NT2/D1 (cell line): ENCODE measurements around the gene SLC22A2.

Source experiments
- DNase-seq: peaks from one replicate; pipeline ENCODE4 v3.0.0-alpha.2; 2011; ENCODE audit warnings: low read depth, low spot score
- H3K27me3 ChIP-seq: 2 replicates; pipeline ENCODE4 v1.6.0; 2011; ENCODE audit warnings: mild to moderate bottlenecking; ENCODE audit not compliant: insufficient read length, insufficient read depth
- H3K36me3 ChIP-seq: 2 replicates; pipeline ENCODE4 v1.6.1; 2011; ENCODE audit warnings: mild to moderate bottlenecking, low read length, mixed read lengths; ENCODE audit not compliant: insufficient read depth, insufficient read length
- H3K4me1 ChIP-seq: 2 replicates; pipeline ENCODE4 v1.5.1; 2011; ENCODE audit not compliant: insufficient read depth, insufficient read length
- H3K4me3 ChIP-seq: 2 replicates; pipeline ENCODE4 v1.5.1; 2011; ENCODE audit warnings: low read depth; ENCODE audit not compliant: insufficient read length
- H3K9ac ChIP-seq: 2 replicates; pipeline ENCODE4 v1.6.0; 2011; ENCODE audit warnings: low read depth; ENCODE audit not compliant: insufficient read length
- H3K9me3 ChIP-seq: 2 replicates; pipeline ENCODE4 v1.5.1; 2011; ENCODE audit warnings: mild to moderate bottlenecking, low read length; ENCODE audit not compliant: insufficient read depth
- SUZ12 ChIP-seq: IDR thresholded peaks from 2 replicates; pipeline ENCODE4 v1.6.1; 2011; ENCODE audit not compliant: insufficient read length, insufficient read depth; ENCODE audit errors: extremely low read depth
- YY1 ChIP-seq: IDR thresholded peaks from 2 replicates; pipeline ENCODE4 v1.6.1; 2011; ENCODE audit not compliant: insufficient read length, insufficient read depth
- ZNF274 ChIP-seq: IDR thresholded peaks from 2 replicates; pipeline ENCODE4 v1.6.1; 2011; ENCODE audit warnings: mild to moderate bottlenecking, low read depth, low read length

Gene SLC22A2

GRCh38 chr6:160272707-160273106 is 14.1 kb upstream of the SLC22A2 start:
- H3K4me3 ChIP-seq: no peak overlapping the region
- H3K27me3 ChIP-seq: no peaks in the 10 kb centered on the region
- DNase-seq: no peak
- TF ChIP-seq YY1: no peak
- TF ChIP-seq SUZ12: no peak
- TF ChIP-seq ZNF274: no peak
- H3K9me3 ChIP-seq: no peaks in the 10 kb centered on the region
- no peaks in the 10 kb centered on the region for H3K36me3 ChIP-seq
- no peak overlapping the region for H3K9ac ChIP-seq
- H3K4me1 ChIP-seq: no peaks in the 10 kb centered on the region

GRCh38 chr6:160270347-160270746 is 11.7 kb upstream of the SLC22A2 start:
- Histone ChIP-seq H3K9me3 (no peaks in the 10 kb centered on the region), H3K4me3 (no peak overlapping the region), H3K9ac (no peak overlapping the region), H3K27me3 (no peaks in the 10 kb centered on the region), H3K4me1 (no peaks in the 10 kb centered on the region), H3K36me3 (no peaks in the 10 kb centered on the region)
- TF ChIP-seq YY1: no peak
- no peak for TF ChIP-seq ZNF274
- DNase-seq: no peak

GRCh38 chr6:160269771-160270170 is 11.2 kb upstream of the SLC22A2 start:
- no peaks in the 10 kb centered on the region for H3K36me3 ChIP-seq
- no peaks in the 10 kb centered on the region for H3K9me3 ChIP-seq
- H3K4me3 ChIP-seq: no peak overlapping the region
- no peak for DNase-seq
- TF ChIP-seq YY1: no peak
- TF ChIP-seq SUZ12: no peak
- no peak for TF ChIP-seq ZNF274
- H3K27me3 ChIP-seq: no peaks in the 10 kb centered on the region
- H3K4me1 ChIP-seq: no peaks in the 10 kb centered on the region
- H3K9ac ChIP-seq: no peak overlapping the region

- Histone ChIP-seq H3K27me3 (no peaks in the 10 kb centered on the region), H3K9ac (no peak overlapping the region), H3K9me3 (no peaks in the 10 kb centered on the region), H3K36me3 (no peaks in the 10 kb centered on the region), H3K4me3 (no peak overlapping the region), H3K4me1 (no peaks in the 10 kb centered on the region)
- DNase-seq: no peak
- TF ChIP-seq YY1 (no peak), ZNF274 (no peak), SUZ12 (no peak)
Measured at GRCh38 chr6:160269023-160269521, 10.5 kb upstream of the SLC22A2 start.

- Histone ChIP-seq H3K4me1 (no peaks in the 10 kb centered on the region), H3K4me3 (no peak overlapping the region), H3K9ac (no peak overlapping the region), H3K36me3 (no peaks in the 10 kb centered on the region), H3K27me3 (no peaks in the 10 kb centered on the region), H3K9me3 (no peaks in the 10 kb centered on the region)
- DNase-seq: no peak
- TF ChIP-seq YY1 (no peak), SUZ12 (no peak), ZNF274 (no peak)
Measured at GRCh38 chr6:160267102-160267501, 8.5 kb upstream of the SLC22A2 start.

GRCh38 chr6:160265869-160266476 is 7.4 kb upstream of the SLC22A2 start:
- TF ChIP-seq SUZ12: no peak
- no peak for TF ChIP-seq YY1
- no peak for TF ChIP-seq ZNF274
- Histone ChIP-seq H3K4me3 (no peak overlapping the region), H3K9me3 (no peaks in the 10 kb centered on the region), H3K36me3 (no peaks in the 10 kb centered on the region), H3K9ac (no peak overlapping the region), H3K27me3 (no peaks in the 10 kb centered on the region), H3K4me1 (no peaks in the 10 kb centered on the region)
- DNase-seq: no peak

GRCh38 chr6:160264061-160264612 is 5.5 kb upstream of the SLC22A2 start:
- H3K27me3 ChIP-seq: no peaks in the 10 kb centered on the region
- H3K4me3 ChIP-seq: no peak overlapping the region
- H3K9ac ChIP-seq: no peak overlapping the region
- TF ChIP-seq YY1 (no peak), SUZ12 (no peak), ZNF274 (no peak)
- H3K36me3 ChIP-seq: no peaks in the 10 kb centered on the region
- no peaks in the 10 kb centered on the region for H3K9me3 ChIP-seq
- DNase-seq: no peak
- peaks cover 2% of the 10 kb centered on the region for H3K4me1 ChIP-seq
